Loucy (cell line): ENCODE data around the gene MBNL1.

Source experiments
- H2AFZ ChIP-seq: fragments of 200-600 bp; sonication (generic); 2 replicates; pipeline ENCODE4 v1.6.0; 2016; ENCODE audit warnings: antibody characterized with exemption, mild to moderate bottlenecking, low read length, moderate library complexity
- H3F3A ChIP-seq: fragments of 200-600 bp; 2 replicates; pipeline ENCODE4 v1.6.0; 2016; ENCODE audit warnings: antibody characterized with exemption, low read depth, mild to moderate bottlenecking
- H3K27me3 ChIP-seq: fragments of 200-600 bp; sonication (generic); 2 replicates; pipeline ENCODE4 v1.6.1; 2014; ENCODE audit warnings: low read length, mild to moderate bottlenecking; ENCODE audit not compliant: insufficient read depth, poor library complexity, severe bottlenecking
- H3K36me3 ChIP-seq: fragments of 200-600 bp; sonication (generic); 2 replicates; pipeline ENCODE4 v1.6.1; 2016; ENCODE audit warnings: low read length; ENCODE audit not compliant: insufficient read depth
- H3K4me1 ChIP-seq: fragments of 200-600 bp; sonication (generic); 2 replicates; pipeline ENCODE4 v1.5.1; 2014; ENCODE audit warnings: low read length, mild to moderate bottlenecking; ENCODE audit not compliant: insufficient read depth, poor library complexity, severe bottlenecking
- H3K4me2 ChIP-seq: fragments of 200-600 bp; sonication (generic); 2 replicates; pipeline ENCODE4 v1.6.0; 2014; ENCODE audit warnings: antibody characterized with exemption, low read length, low read depth, mild to moderate bottlenecking; ENCODE audit not compliant: poor library complexity, severe bottlenecking
- H3K4me3 ChIP-seq: fragments of 200-600 bp; sonication (generic); 2 replicates; pipeline ENCODE4 v1.5.1; 2014; ENCODE audit warnings: low read length, mild to moderate bottlenecking, mixed read lengths; ENCODE audit not compliant: poor library complexity, severe bottlenecking
- H3K79me2 ChIP-seq: fragments of 200-600 bp; sonication (generic); 2 replicates; pipeline ENCODE4 v1.6.1; 2014; ENCODE audit warnings: low read length; ENCODE audit not compliant: insufficient read depth
- H3K9ac ChIP-seq: fragments of 200-600 bp; sonication (generic); 2 replicates; pipeline ENCODE4 v1.6.0; 2014; ENCODE audit warnings: mild to moderate bottlenecking, low read depth, low read length, moderate library complexity; ENCODE audit not compliant: poor library complexity, severe bottlenecking
- H3K9me2 ChIP-seq: fragments of 200-600 bp; sonication (generic); replicated peaks from 2 replicates; pipeline ENCODE4 v1.6.1; 2016; ENCODE audit warnings: low read depth, low read length, mixed read lengths
- H3K9me3 ChIP-seq: fragments of 200-600 bp; sonication (generic); 2 replicates; pipeline ENCODE4 v1.6.1; 2014; ENCODE audit warnings: mild to moderate bottlenecking, antibody characterized with exemption, low read length, low read depth; ENCODE audit not compliant: insufficient read depth
- H4K20me1 ChIP-seq: fragments of 200-600 bp; sonication (generic); 2 replicates; pipeline ENCODE4 v1.6.0; 2014; ENCODE audit warnings: antibody characterized with exemption, low read length, mild to moderate bottlenecking; ENCODE audit not compliant: insufficient read depth, poor library complexity, severe bottlenecking
- EZH2phosphoT487 ChIP-seq: fragments of 200-600 bp; IDR thresholded peaks from 2 replicates; pipeline ENCODE4 v1.6.1; 2018; ENCODE audit warnings: antibody characterized with exemption, mild to moderate bottlenecking, moderate library complexity, borderline replicate concordance
- TF ChIP-seq, protein P1 (sequence below): fragments of 200-600 bp; sonication (generic); conservative IDR thresholded peaks from 2 replicates; pipeline ENCODE4 v1.5.1; 2014; ENCODE audit warnings: mild to moderate bottlenecking, antibody characterized with exemption, low read length

MBNL1 gene

GRCh38 chr3:152452318-152452717 lies 183.6 kb downstream of the MBNL1 start:
- Histone ChIP-seq H3K9me2 (no peaks in the 10 kb centered on the region), H3K27me3 (no peaks in the 10 kb centered on the region), H3K79me2 (peaks cover 15% of the 10 kb centered on the region; the same call in 1 of the 2 replicates)

GRCh38 chr3:152454076-152454875 lies 185.5 kb downstream of the MBNL1 start:
- Histone ChIP-seq H4K20me1 (peaks cover 21% of the 10 kb centered on the region), H3K4me3 (no peak overlapping the region), H3K9me3 (no peaks in the 10 kb centered on the region), H2AFZ (no peak overlapping the region), H3K9me2 (no peaks in the 10 kb centered on the region), H3K4me2 (no peak overlapping the region), H3K36me3 (peaks cover 74% of the 10 kb centered on the region), H3K79me2 (peaks cover 3% of the 10 kb centered on the region; the same call in 1 of the 2 replicates), H3K9ac (no peak overlapping the region), H3F3A (no peaks in the 10 kb centered on the region), H3K4me1 (peaks cover 10% of the 10 kb centered on the region), H3K27me3 (no peaks in the 10 kb centered on the region)
- TF ChIP-seq, protein P1, sequence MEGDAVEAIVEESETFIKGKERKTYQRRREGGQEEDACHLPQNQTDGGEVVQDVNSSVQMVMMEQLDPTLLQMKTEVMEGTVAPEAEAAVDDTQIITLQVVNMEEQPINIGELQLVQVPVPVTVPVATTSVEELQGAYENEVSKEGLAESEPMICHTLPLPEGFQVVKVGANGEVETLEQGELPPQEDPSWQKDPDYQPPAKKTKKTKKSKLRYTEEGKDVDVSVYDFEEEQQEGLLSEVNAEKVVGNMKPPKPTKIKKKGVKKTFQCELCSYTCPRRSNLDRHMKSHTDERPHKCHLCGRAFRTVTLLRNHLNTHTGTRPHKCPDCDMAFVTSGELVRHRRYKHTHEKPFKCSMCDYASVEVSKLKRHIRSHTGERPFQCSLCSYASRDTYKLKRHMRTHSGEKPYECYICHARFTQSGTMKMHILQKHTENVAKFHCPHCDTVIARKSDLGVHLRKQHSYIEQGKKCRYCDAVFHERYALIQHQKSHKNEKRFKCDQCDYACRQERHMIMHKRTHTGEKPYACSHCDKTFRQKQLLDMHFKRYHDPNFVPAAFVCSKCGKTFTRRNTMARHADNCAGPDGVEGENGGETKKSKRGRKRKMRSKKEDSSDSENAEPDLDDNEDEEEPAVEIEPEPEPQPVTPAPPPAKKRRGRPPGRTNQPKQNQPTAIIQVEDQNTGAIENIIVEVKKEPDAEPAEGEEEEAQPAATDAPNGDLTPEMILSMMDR: no peak
- no peak for TF ChIP-seq EZH2phosphoT487

More at GRCh38 chr3:152452318-152452717, 183.6 kb downstream of the MBNL1 start:
- Histone ChIP-seq H3K4me1 (no peaks in the 10 kb centered on the region), H3K4me2 (no peak overlapping the region), H3K9me3 (no peaks in the 10 kb centered on the region), H3K4me3 (no peak overlapping the region), H3F3A (no peaks in the 10 kb centered on the region), H2AFZ (no peak overlapping the region), H3K36me3 (peaks cover 81% of the 10 kb centered on the region), H3K9ac (no peak overlapping the region), H4K20me1 (peaks cover 19% of the 10 kb centered on the region)
- TF ChIP-seq, protein P1: no peak
- no peak for TF ChIP-seq EZH2phosphoT487

DNA sequence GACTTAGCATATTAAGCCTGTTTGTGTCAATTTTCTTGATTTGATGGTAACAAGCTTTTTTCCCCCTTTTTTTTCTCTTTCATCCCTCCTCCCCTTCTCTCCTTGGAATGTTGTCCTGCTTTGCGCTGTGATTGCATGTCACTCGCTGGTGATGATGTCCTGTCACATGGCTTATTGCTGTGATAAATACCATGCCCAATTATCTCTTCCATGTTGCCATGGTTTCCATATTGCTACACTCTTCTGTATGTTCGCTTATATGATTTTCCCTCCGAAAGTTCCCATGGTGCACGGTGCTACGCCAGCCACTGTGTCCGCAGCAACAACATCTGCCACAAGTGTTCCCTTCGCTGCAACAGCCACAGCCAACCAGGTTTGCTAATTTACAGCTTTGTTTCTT lies 187.3 kb downstream of the MBNL1 start:
- Histone ChIP-seq H3K79me2 (no peaks in the 10 kb centered on the region; the same call in 1 of the 2 replicates), H3K9me3 (no peaks in the 10 kb centered on the region), H3K9ac (no peak overlapping the region), H4K20me1 (peaks cover 17% of the 10 kb centered on the region), H3F3A (no peaks in the 10 kb centered on the region), H3K4me1 (peaks cover 10% of the 10 kb centered on the region), H3K4me3 (no peak overlapping the region), H2AFZ (no peak overlapping the region), H3K9me2 (no peaks in the 10 kb centered on the region), H3K27me3 (no peaks in the 10 kb centered on the region), H3K36me3 (peaks cover 72% of the 10 kb centered on the region), H3K4me2 (no peak overlapping the region)
- TF ChIP-seq EZH2phosphoT487: no peak
- TF ChIP-seq, protein P1: no peak
